Calu3 (cell line): ENCODE data around the gene COL5A2. TPM values are rescaled to one million over a fixed set of nuclear protein-coding genes. Genes with fewer than 3 reads are reported as not detected.

Experiments
- BruUV-seq: library from RNA; stranded (reverse); fragments of 400-500 nt; replicated peaks from 2 replicates; lab custom pipeline; 2021; lab: Mats Ljungman, UMichigan
- CTCF ChIA-PET: fragments of 300-600 bp; sonication (Branson Sonifier 250); formaldehyde crosslinking; loops from one replicate; lab custom pipeline; 2022; ENCODE audit warnings: antibody characterized with exemption; lab: Charles Lee
- DNase-seq: peaks from one replicate; pipeline ENCODE4 v3.0.0; 2022
- H3K27ac Mint-ChIP-seq: one replicate; pipeline ENCODE4 v1.8.0; 2022; ENCODE audit warnings: mixed read lengths; ENCODE audit not compliant: unreplicated experiment
- H3K27me3 Mint-ChIP-seq: one replicate; pipeline ENCODE4 v1.8.0; 2022; ENCODE audit warnings: mixed read lengths; ENCODE audit not compliant: unreplicated experiment
- H3K36me3 Mint-ChIP-seq: one replicate; pipeline ENCODE4 v1.8.0; 2022; ENCODE audit warnings: mild to moderate bottlenecking, moderate library complexity, mixed read lengths; ENCODE audit not compliant: insufficient read depth, unreplicated experiment
- H3K4me1 Mint-ChIP-seq: one replicate; pipeline ENCODE4 v1.8.0; 2022; ENCODE audit warnings: mild to moderate bottlenecking, low read depth, mixed read lengths; ENCODE audit not compliant: unreplicated experiment
- H3K4me3 Mint-ChIP-seq: one replicate; pipeline ENCODE4 v1.8.0; 2022; ENCODE audit warnings: mild to moderate bottlenecking, low read depth, moderate library complexity, mixed read lengths; ENCODE audit not compliant: unreplicated experiment
- H3K9me3 Mint-ChIP-seq: one replicate; pipeline ENCODE4 v1.8.0; 2022; ENCODE audit warnings: low read depth, mixed read lengths; ENCODE audit not compliant: unreplicated experiment
- intact Hi-C: fragments of 100-400 bp; cut with micrococcal nuclease; formaldehyde crosslinking; loops from one replicate; pipeline ENCODE4 v1.10.0; 2022; ENCODE audit not compliant: unreplicated experiment
- total RNA-seq: library from RNA; stranded (reverse); gene quantifications from 2 replicates; pipeline ENCODE4 v1.2.3, GENCODE V29; 2022
- TF ChIP-seq, protein P1 (sequence below): fragments of 200-600 bp; IDR thresholded peaks from one replicate; pipeline ENCODE4 v1.8.0; 2022; ENCODE audit warnings: antibody characterized with exemption; ENCODE audit not compliant: unreplicated experiment

Gene COL5A2
- total RNA-seq, 1 experiment from 2014 or later, result 1.1 TPM

DNA sequence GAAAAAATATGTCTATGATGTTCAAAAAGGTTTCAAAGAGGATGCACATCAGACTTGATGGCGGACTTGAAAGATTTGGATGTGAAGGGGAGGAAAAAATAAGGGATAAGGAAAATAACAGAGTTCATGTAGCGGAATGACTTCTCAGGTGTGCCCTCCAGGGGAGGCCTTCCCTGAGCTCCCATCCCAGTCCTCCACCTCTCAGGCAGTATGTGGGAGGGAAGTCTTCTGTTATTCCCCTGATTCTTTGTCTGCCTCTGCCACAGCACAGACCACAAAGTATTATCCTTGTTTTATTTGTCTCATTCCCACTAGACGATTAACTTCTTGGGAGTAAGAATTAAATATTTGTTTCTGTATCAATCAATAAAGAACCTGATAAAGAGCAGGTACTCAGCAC lies 17.7 kb downstream of the COL5A2 start:
- intact Hi-C loops, result no loop called here
- DNase-seq, result no peak
- H3K4me3 Mint-ChIP-seq, result no peak overlapping the region
- BruUV-seq, result no TSS peak
- H3K9me3 Mint-ChIP-seq, result no peaks in the 10 kb centered on the region
- TF ChIP-seq, protein P1, sequence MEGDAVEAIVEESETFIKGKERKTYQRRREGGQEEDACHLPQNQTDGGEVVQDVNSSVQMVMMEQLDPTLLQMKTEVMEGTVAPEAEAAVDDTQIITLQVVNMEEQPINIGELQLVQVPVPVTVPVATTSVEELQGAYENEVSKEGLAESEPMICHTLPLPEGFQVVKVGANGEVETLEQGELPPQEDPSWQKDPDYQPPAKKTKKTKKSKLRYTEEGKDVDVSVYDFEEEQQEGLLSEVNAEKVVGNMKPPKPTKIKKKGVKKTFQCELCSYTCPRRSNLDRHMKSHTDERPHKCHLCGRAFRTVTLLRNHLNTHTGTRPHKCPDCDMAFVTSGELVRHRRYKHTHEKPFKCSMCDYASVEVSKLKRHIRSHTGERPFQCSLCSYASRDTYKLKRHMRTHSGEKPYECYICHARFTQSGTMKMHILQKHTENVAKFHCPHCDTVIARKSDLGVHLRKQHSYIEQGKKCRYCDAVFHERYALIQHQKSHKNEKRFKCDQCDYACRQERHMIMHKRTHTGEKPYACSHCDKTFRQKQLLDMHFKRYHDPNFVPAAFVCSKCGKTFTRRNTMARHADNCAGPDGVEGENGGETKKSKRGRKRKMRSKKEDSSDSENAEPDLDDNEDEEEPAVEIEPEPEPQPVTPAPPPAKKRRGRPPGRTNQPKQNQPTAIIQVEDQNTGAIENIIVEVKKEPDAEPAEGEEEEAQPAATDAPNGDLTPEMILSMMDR, result no peak
- no peaks in the 10 kb centered on the region for H3K27me3 Mint-ChIP-seq
- H3K27ac Mint-ChIP-seq, result peak overlapping the region; percentile 47
- CTCF ChIA-PET, result no interaction called here
- no peaks in the 10 kb centered on the region for H3K36me3 Mint-ChIP-seq
- H3K4me1 Mint-ChIP-seq, result peaks cover 15% of the 10 kb centered on the region

DNA sequence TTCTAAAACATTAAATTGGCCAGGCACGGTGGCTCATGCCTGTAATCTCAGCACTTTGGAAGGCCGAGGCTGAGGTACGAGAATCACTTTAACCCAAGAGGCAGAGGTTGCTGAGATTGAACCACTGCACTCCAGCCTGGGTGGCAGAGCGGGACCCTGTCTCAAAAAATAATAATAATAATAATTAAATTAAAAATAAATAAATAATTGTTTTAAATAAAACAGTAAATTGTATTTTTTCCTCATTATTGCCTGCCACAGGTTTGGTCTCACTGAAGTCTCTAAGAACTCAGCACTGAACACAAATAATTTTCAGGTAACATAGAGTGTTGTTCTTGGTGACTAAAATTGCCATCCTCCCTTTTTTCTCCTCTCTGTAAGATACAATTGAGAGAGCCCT lies 19.8 kb downstream of the COL5A2 start:
- peaks cover 15% of the 10 kb centered on the region for H3K4me1 Mint-ChIP-seq
- H3K9me3 Mint-ChIP-seq, result no peaks in the 10 kb centered on the region
- no peak overlapping the region for H3K4me3 Mint-ChIP-seq
- no TSS peak for BruUV-seq
- CTCF ChIA-PET, result interaction anchor here (0.6 to 1.1 kb wide), 2 partner anchors 128 to 814 kb away, joined by 3 read pairs; no protein-coding TSS in a partner anchor
- intact Hi-C loops, result no loop called here
- TF ChIP-seq, protein P1, result no peak
- no peak for DNase-seq
- no peak overlapping the region for H3K27ac Mint-ChIP-seq
- no peaks in the 10 kb centered on the region for H3K36me3 Mint-ChIP-seq
- no peaks in the 10 kb centered on the region for H3K27me3 Mint-ChIP-seq

DNA sequence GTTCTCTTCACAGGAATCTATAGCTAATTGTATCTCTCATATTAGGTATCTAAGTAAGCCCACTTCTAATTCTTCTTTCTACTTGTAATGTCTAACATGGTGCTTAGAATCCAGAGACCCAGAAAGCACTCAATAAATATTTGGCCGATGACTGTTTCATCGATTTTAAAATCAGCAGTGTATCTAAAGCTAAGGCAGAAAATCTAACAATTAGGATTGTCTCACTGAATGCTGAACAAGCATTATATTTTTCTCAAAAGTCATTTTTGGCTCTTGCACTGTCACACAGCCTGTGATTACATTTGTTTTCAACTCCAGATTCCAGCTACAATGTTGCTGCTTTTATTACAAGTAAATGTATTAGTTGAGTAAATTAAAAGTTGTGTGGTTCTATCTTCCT lies 20.3 kb downstream of the COL5A2 start:
- Mint-ChIP-seq H3K4me3 (no peak overlapping the region), H3K4me1 (peaks cover 15% of the 10 kb centered on the region), H3K36me3 (no peaks in the 10 kb centered on the region), H3K9me3 (no peaks in the 10 kb centered on the region), H3K27ac (no peak overlapping the region), H3K27me3 (no peaks in the 10 kb centered on the region)
- TF ChIP-seq, protein P1, result no peak
- CTCF ChIA-PET, result interaction anchor here (0.6 to 1.1 kb wide), 2 partner anchors 8 to 129 kb away, joined by 3 to 4 read pairs; no protein-coding TSS in a partner anchor
- intact Hi-C loops, result no loop called here
- no peak for DNase-seq
- no TSS peak for BruUV-seq

DNA sequence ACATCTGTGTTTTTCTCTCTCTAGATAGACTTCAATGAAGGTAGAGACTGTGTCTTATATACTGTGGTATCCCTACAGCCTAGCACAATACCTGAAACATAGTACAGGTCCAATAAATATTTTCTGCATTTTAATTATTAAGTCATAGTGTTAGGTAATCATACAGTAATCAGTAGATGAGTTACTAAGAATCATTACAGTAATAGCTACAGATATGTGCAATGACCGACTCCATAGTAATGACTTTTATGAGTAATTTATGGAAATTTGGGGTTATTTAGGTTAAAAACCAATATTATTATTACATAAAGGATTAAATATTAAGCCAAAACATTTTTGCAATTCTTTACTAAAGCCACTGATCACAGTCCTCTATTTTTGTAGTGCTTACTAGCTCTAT lies 21.6 kb downstream of the COL5A2 start:
- Mint-ChIP-seq H3K9me3 (no peaks in the 10 kb centered on the region), H3K4me3 (no peak overlapping the region), H3K27ac (no peak overlapping the region), H3K4me1 (peaks cover 15% of the 10 kb centered on the region), H3K27me3 (no peaks in the 10 kb centered on the region), H3K36me3 (no peaks in the 10 kb centered on the region)
- intact Hi-C loops, result no loop called here
- DNase-seq, result no peak
- CTCF ChIA-PET, result no interaction called here
- no TSS peak for BruUV-seq
- TF ChIP-seq, protein P1, result no peak
